ENCODE results near the gene SCYL2. TPM values are rescaled to one million over a fixed set of nuclear protein-coding genes. Genes with fewer than 3 reads are reported as not detected.
A peak's percentile ranks its signal among the peaks of the same experiment; 100 is the strongest.
"Not testable (repeated sequence)": the region's sequence is repeated elsewhere in the genome, so short reads cannot be mapped to it uniquely, and the experiment has no call there.

The SCYL2 gene
- total RNA-seq, 1 donor from 2014 or later: 38.8 TPM

DNA sequence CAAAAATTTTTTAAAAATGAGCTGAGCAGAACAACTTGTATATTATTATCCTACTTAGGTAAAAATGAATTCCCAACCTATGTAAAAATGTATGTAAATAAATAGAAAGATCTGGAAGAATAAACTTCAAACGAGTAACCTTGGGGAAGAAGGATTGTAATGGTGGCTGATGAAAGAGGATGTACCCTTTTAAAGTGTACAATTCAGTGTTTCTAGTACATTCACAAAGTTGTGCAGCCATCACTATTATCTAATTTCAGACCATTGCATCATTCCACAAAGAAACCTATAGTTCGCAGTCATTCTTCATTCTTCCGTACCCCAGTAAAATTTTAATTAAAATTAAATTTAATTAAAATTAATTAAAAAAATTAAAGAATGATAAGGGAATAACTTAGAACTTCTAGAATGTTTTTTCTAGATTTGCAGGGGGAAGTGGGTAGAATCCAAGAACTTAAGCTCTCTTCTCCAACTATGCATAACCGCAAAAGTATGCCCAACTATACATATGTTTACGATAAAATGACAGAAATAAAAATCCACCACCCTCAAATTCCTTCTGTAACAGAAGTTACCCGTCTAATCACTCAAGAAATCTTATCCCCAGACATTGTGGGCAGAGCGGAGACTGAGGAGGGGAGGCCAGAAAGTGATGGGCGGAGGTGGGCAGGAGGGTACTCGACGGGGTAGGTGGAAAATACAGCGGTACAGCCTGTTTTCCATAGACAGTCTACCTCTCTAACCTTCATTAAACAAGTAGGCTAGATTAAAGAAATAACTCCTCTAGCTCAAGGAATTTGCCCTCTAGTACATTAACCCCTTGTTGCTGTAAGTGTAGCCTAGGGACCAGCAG, 1.0 kb upstream of the SCYL2 start:
- no peak for DNase-seq (ENCODE audit: low read depth in 2 of 2)

DNA sequence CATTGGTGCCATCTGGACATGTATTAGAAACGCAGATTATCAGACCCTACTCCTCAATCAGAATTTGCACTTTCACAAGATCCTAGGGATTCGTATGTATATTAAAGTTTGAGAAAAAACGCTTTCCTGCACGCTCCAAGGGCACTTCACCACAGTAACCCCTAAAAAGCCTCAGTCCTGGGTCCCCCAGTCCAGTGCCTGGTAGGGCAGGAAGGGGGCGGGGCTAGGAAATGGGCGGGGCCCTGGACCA, 467 bp upstream of the SCYL2 start:
- no peak for DNase-seq (ENCODE audit: low read depth in 2 of 2)

DNA sequence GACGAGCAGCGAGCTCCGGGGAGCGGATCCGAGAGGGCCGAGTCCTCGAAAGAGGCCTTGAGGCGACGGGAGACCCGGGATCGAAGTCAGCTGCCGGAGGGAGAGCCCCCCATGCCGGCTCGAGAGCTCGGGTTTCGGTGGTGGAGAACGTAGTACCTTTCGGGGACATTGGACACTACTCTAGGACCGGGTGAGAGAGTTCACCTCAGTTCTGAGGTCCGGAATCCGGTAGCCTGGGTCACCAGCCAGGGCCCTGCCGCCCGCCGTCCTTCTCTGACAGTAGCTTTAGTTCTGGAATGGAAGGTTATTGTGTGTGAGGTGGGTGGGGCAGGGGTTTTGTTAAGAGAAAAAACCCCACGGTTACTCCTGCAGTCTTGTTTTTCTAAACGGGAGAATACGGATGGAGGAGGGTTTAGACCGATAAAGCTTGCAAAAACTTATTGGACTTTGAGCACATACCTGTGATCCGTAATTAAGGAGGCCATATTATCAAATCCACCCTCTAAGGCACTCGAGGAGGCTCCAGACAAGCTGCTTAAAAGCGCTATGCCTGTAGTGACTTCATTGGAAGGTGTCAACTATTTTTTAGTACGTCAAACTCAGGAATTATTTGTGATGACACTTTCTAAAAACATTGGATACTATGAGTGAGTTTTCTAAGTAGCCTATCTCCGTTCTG, 765 bp downstream of the SCYL2 start:
- peak; percentile 7 to 46 for DNase-seq (ENCODE audit: low read depth in 2 of 2)

DNA sequence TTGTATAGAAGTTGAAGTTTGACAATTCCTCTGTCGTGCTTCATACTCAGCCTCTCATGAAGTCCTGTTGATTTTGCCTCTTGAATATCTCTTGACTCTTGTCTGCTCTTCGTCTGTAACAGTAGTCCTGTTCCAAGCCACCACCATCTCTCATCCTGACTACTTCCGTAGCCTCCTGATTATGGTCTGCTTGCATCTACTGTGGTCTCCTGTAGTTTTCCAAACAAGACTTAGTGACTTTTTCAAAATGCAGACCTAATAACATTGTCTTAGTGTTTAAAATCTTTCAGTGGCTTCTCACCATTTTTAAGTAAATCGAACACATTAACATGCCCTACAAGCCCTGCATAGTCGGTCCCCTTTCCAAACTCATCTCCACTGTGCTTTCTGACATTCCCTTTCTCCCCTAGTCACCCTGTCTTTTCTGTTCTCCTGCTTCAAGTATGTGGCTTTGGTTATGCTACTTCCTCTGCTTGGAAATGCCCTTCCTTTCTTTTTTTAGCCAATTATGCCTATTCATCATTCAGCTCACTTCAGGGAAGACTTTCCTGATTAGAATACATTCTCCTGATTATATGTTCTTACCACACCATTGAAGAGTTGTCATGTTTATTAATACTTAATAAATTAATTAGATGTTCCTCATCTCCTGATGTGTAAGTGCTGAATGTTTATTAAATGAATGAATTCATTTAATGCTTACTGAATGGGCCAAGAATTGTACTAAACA, 2.0 kb downstream of the SCYL2 start:
- peak in 1 of 2 donors; percentile 5 for DNase-seq (ENCODE audit: low read depth in 2 of 2)

DNA sequence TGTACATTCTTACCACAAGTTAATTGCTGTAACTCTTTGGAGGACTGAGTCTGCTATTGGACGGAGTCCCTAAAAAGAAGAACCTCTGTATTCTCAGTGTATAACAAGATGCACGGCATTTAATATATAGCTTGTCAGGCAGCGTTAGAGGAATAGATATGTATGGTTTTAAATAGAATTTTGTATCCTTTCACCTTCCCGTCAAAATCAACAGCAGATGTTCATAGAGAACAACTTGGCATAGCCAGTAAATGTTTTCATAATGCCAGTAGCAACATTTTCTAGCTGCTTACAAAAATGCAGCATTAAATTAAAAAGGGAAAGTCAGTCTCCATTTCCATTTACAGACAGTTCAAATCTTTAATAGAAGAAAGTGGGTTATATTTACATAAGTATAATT, 6.8 kb downstream of the SCYL2 start:
- no peak for DNase-seq (ENCODE audit: low read depth in 2 of 2)

DNA sequence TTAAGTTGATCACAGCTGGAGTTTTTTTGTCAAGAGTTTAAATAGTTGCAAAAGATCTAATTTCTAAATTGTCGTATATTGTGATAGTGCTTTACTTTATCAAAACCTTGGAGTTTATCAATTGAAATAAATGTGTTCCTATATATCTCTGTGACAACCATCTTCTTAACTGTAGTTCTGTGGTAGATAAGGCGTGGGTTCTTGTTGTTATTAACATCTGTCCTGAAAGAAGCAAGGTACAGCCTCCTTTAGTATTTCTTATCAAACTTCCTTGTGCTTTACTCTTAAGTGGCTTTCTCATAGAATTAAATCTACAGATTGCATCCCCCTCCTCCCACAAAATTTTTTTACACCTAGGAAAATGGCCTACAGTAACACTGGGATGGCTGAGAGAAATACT, 7.3 kb downstream of the SCYL2 start:
- no peak for DNase-seq (ENCODE audit: low read depth in 2 of 2)

DNA sequence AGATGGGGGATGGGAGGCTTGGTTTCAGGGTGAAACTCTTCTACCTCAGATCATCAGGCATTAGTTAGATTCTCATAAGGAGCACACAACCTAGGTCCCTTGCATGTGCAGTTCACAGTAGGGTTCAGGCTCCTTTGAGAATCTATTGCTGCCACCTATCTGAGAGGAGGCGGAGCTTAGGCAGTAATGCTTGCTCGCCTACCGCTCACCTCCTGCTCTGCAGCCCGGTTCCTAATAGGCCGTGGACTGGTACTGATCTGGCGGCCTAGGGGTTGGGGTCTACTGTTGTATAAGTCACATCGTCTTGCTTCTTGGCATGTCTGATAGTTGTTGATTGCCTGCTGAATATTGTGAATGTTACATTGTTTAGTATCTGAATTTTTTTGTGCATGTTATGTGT, 12.2 kb downstream of the SCYL2 start:
- no peak for DNase-seq (ENCODE audit: low read depth in 2 of 2)

DNA sequence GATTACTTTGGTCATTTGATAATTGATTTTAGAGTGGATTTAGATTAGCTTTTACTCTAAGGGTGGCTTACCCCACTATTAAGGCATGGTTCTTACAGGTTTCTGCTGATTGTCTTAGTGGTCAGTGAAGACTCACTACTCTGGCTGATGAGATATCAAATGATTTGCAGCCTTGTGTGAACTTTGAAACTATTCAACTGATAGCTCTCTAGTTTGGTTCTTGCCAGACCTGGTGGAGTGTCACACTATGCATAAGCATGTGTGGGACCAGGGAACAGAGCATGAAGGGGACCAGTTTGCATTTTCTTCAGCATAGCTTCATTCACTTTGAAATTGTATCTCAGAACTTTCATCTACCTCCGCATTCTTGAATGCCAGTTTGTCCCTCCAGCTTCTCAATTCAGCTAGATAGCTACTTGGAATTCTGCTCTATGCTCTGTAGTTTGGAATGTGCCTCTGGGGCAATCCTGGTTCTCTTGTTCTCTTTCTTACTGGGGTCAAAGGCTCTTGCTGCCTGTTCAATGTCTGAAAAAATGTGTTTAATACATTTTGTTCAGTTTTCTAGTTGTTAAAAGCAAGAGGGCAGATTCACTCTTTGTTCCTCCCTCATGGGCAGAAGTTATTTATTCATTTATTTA, 12.7 kb downstream of the SCYL2 start:
- no peak for DNase-seq (ENCODE audit: low read depth in 2 of 2)

DNA sequence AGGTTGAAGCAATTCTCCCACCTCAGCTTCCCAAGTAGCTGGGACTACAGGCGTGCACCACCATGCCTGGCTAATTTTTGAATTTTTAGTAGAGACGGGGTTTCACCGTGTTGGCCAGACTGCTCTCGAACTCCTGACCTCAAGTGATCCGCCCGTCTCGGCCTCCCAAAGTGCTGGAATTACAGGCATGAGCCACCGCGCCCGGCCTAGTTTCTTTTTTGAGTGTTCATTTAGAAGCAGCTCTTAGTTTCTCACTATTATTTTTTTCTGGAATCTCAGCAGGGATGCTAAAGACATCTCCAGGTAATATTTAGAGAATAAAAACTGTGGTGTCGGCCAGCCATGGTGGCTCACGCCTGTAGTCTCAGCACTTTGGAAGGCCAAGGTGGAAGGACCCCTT, 17.6 kb downstream of the SCYL2 start:
- not testable (repeated sequence) for DNase-seq (ENCODE audit: low read depth in 2 of 2)

DNA sequence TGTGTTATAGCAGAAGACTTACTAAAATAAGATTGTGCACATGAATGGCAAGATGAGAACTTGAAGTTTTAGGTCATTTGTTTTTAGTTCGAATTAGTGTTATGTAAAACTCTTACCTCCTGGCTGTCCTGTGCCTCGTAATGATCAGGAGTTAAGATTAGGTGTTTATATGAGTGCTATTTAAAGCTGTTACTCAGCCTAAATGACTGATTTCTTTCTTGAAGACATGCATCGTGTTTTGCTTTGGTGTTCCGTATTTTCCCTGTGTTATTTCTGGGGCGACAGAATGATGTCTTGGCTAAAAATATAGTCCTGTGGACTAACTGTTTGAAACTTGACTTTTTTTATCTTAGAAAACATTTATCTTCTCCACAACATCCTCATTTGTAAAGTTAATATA, 22.1 kb downstream of the SCYL2 start:
- no peak for DNase-seq (ENCODE audit: low read depth in 2 of 2)

DNA sequence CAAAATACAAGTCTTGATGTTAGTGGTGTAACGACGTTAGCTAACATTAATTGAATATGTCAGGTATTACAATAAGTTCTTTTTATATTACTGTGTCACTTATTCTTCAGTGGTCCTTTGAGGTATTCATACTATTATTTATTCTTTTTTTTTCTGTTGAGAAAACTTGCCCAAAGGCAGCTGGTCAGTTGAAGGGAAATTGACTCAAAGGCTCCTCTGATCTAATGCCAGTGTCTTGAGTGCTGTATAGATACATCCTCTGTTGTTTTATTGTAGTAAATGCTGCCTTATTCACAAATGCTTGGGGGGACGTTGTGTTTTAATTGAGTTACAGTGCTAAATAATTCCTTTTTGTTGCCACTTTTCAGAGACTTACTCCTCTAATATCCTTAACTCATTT, 23.0 kb downstream of the SCYL2 start:
- no peak for DNase-seq (ENCODE audit: low read depth in 2 of 2)

DNA sequence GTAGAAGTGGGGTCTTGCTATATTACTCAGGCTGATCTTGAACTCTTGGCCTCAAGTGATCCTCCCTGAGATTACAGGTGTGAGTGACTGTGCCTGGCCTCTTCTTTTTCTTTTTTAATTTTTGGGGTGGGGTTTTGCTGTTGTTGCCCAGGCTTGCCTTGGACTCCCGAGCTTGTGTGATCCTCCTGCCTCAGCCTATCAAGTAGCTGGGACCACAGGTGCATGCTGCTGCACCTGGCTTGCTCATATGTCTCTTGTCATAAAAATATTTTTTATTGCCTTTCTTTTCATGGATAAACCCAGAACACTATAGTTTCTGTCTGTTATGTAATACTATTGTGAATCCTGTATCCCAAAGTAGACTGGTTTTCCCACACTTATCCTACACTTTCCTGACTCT, 26.0 kb downstream of the SCYL2 start:
- DNase-seq (ENCODE audit: low read depth in 2 of 2): no peak

DNA sequence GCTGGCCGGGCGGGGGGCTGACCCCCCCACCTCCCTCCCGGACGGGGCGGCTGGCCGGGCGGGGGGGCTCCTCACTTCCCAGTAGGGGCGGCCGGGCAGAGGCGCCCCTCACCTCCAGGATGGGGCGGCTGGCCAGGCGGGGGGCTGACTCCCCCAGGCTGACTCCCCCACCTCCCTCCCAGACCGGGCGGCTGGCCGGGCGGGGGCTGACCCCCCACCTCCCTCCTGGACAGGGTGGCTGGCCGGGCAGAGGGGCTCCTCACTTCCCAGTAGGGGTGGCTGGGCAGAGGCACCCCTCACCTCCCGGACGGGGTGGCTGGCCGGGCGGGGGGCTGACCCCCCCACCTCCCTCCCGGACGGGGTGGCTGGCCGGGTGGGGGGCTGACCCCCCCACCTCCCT, 27.4 kb downstream of the SCYL2 start:
- not testable (repeated sequence) for DNase-seq (ENCODE audit: low read depth in 2 of 2)

DNA sequence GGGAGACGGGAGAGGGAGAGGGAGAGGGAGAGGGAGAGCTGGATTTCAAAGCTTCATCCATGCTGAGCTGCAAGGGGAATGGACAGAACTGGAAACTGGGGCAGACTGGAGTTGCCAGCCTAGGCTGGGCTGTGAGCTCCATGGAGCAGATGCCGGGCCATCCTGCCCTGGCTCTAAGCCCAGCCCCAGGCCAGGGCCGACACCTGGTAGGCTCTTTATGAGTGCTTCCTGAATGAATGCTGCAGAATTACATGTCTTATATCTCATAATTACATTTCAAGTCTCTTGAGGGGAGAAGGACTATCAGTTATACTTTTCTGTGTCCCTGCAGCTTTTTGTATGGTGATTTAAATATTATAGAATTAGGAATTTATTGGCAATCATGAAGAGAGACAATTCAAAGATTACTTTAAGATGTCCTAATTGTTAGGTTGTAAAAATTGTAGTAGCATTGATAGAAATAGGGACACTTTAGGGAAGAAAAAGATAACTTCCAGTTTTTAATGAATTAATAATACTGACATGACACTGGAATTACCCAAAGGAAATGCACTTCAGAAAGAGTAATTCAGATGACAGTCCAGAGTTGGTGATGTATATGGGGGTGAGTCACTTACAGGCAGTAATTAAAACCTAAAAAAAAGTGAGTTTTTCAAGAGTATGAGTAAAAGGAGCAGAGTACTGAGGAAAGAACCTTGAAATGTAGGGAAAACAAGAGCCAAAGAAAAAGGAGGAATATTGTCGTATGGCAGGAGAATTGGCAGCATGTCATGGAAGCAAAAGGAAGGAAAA, 29.0 kb downstream of the SCYL2 start:
- DNase-seq (ENCODE audit: low read depth in 2 of 2): peak in 1 of 2 donors; percentile 29

DNA sequence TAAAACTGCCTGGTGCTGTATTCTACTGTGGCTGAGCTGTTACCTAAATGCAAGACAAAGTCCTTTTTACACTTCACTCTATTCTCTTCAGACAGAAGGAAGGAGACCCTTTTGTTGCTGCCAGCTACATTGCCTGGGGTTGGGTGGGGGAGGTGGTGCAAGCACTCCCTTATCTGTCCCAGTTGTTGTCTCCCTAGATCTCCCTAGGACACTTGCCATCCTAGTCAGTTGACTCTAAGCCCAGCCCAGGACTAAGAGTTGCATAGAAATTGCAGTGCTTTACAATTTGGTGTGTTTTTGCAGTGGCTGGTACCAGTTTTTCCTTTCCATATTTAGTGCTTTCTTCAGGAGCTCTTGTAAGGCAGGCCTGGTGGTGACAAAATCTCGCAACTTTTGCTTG, 35.1 kb downstream of the SCYL2 start:
- no peak for DNase-seq (ENCODE audit: low read depth in 2 of 2)

DNA sequence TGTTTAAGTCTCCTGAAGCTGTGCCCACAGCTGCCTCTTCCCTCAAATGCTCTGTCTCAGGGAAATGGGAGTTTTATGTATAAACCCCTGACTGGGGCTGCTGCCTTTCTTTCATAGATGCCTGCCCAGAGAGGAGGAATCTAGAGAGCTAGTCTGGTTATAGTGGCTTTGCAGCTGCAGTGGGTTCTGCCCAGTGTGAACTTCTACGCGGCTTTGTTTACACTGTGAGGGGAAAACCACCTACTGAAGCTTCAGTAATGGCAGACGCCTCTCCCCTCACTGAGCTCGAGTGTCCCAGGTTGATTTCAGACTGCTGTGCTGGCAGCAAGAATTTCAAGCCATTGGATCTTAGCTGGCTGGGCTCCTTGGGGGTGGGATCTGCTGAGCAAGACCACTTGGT, 36.9 kb downstream of the SCYL2 start:
- DNase-seq (ENCODE audit: low read depth in 2 of 2): no peak

DNA sequence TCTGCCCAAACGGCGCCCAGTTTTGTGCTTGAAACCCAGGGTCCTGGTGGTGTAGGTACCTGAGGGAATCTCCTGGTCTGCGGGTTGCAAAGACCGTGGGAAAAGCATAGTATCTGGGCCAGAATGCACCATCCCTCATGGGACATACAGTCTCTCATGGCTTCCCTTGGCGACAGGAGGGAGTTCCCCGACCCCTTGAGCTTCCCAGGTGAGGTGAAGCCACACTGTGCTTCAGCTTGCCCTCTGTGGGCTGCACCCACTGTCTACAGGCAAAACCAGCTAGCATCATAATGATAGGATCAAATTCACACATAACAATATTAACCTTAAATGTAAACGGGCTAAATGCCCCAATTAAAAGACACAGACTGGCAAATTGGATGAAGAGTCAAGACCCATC, 37.4 kb downstream of the SCYL2 start:
- DNase-seq (ENCODE audit: low read depth in 2 of 2): not testable (repeated sequence)

DNA sequence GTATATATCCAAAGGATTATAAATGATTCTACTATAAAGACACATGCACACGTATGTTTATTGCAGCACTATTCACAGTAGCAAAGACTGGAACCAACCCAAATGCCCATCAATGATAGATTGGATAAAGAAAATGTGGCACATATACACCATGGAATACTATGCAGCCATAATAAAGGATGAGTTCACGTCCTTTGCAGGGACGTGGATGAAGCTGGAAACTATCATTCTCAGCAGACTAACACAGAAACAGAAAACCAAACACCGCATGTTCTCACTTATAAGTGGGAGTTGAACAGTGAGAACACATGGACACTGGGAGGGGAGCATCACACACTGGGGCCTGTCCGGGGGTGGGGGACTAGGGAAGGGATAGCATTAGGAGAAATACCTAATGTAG, 41.2 kb downstream of the SCYL2 start:
- not testable (repeated sequence) for DNase-seq (ENCODE audit: low read depth in 2 of 2)

DNA sequence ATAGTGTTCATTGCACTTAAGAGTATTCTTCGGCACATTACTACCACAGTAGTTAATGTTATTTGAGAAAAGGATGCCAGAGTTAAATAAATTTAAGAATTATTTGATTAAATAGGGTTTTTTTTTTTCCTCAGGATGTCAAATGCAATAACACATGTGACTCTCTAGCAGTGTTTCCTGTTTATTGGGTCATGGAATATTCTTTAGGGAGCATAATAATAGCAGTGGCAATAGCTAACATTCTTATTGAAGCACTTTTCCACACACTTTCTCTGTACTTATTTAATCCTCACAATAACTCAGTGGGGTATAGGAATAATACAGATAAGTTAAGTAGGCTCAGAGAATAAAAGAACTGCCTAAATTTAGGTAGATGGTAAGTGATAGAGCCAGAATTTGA, 44.3 kb downstream of the SCYL2 start:
- DNase-seq (ENCODE audit: low read depth in 2 of 2): peak; percentile 47 to 54

DNA sequence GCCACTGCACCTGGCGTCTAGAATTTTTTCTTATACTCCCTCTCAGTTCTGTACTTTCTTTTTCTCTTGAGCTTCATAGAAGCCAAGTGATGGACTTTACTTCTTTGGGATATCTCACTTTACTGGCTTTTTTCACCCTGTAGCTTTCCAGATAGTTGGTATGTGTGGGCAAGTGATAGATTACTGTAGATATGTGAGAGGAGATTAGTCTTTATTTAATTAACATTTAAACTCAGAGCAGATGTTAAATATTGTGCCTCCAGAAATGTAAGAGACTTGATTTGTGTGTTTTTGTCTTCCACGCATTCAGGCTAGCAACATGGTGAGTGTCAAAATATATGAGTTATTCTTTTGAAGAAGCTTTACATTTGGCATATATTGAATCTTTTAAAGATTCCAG, 50.4 kb downstream of the SCYL2 start:
- no peak for DNase-seq (ENCODE audit: low read depth in 2 of 2)

DNA sequence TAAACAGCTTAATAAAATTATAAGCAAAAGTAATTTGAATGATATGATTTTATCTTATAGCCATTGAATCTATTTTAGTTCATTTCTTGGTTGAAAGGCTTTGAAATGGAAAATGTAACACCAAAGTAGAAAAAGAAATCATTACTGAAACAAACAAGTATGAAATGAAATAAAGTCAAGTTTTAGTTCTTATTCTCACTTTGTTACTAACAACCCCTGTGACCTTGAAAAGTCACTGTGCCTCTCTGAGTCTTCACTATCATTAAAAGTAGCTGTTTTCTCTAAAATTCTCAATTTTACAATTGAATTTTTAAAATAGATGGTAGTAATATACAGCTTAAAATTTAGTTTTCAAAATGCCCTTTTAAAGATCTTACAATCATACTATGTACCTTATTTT, 57.5 kb downstream of the SCYL2 start:
- DNase-seq (ENCODE audit: low read depth in 2 of 2): no peak

All from dermis microvascular lymphatic vessel endothelial cell (primary cell).